Gastrocnemius medialis (tissue), 4 donors: ENCODE data around the gene EIF4EBP2. TPM values are rescaled to one million over a fixed set of nuclear protein-coding genes. Genes with fewer than 3 reads are reported as not detected.

Experiments used
- ATAC-seq, 2 donors: fragments of 150-250 bp; one replicate each; pipeline ENCODE4 v1.9.1; 2016
- DNase-seq, 2 donors: peaks; one replicate each; pipeline ENCODE4 v3.0.0-alpha.2; 2019
- H3K27ac ChIP-seq, 4 donors: fragments of 200-600 bp; sonication (generic); 1 replicate in 1 of 4; 2 replicates in 3 of 4; pipeline ENCODE4 v1.5.1; 2016 to 2018; ENCODE audit warnings: mild to moderate bottlenecking in 2 of 4, moderate library complexity in 1 of 4
- H3K27me3 ChIP-seq, 3 donors: fragments of 200-600 bp; sonication (generic) in 2 of 3; 1 replicate in 1 of 3; 2 replicates in 2 of 3; pipeline versions ENCODE4 v1.5.1 to v1.6.0; 2016 to 2019; ENCODE audit warnings: mild to moderate bottlenecking in 1 of 3, moderate library complexity in 1 of 3
- H3K36me3 ChIP-seq, 2 donors: fragments of 200-600 bp; sonication (generic) in 1 of 2; one replicate each; pipeline ENCODE4 v1.5.1; 2017 to 2018
- H3K4me1 ChIP-seq, 2 donors: fragments of 200-600 bp; sonication (generic) in 1 of 2; one replicate each; pipeline ENCODE4 v1.5.1; 2016 to 2017; ENCODE audit warnings: mild to moderate bottlenecking in 2 of 2
- H3K4me3 ChIP-seq, 4 donors: fragments of 200-600 bp; sonication (generic) in 3 of 4; 1 replicate in 1 of 4; 2 replicates in 3 of 4; pipeline ENCODE4 v1.5.1; 2016 to 2019; ENCODE audit warnings: mild to moderate bottlenecking in 2 of 4
- H3K9me3 ChIP-seq, 3 donors: fragments of 200-600 bp; sonication (generic) in 2 of 3; 1 replicate in 1 of 3; 2 replicates in 2 of 3; pipeline ENCODE4 v1.5.1; 2016 to 2019
- CTCF ChIP-seq, 5 experiments: fragments of 450-650 bp in 3 of 5; fragments of 200-600 bp in 2 of 5; sonication (generic) in 2 of 5; IDR thresholded peaks in 4 of 5; conservative IDR thresholded peaks in 1 of 5; 1 replicate in 4 of 5; 2 replicates in 1 of 5; pipeline ENCODE4 v1.5.1; 2016 to 2019; ENCODE audit warnings: antibody characterized with exemption in 5 of 5, mild to moderate bottlenecking in 3 of 5, moderate library complexity in 3 of 5
- POLR2A ChIP-seq, 2 donors: fragments of 450-650 bp; IDR thresholded peaks; one replicate each; pipeline ENCODE4 v1.6.1; 2017; ENCODE audit warnings: antibody characterized with exemption in 2 of 2, mild to moderate bottlenecking in 2 of 2, moderate library complexity in 2 of 2
- in situ Hi-C, 4 donors: fragments of 200-750 bp; cut with MboI; loops; one replicate each; pipeline versions ENCODE4 v1.15.0 to v1.8.0; 2017; ENCODE audit warnings: low sequenced_read_pairs in 4 of 4
- intact Hi-C: fragments of 100-400 bp; cut with DNase I; formaldehyde crosslinking; loops from one replicate; pipeline ENCODE4 v1.15.1; 2023; ENCODE audit warnings: low total_unique reads
- total RNA-seq, 4 donors: library from RNA; depleted of rRNA; stranded (reverse); fragments of >200 nt; gene quantifications; one replicate each; pipeline versions ENCODE4 v1.1.0 to v1.2.3, GENCODE V29; 2016

EIF4EBP2 gene
- total RNA-seq, 4 donors from 2014 or later, result 58.4 to 141 (median 107) TPM

GRCh38 chr10:70374775-70375614, 28.9 kb upstream of the EIF4EBP2 start:
- Histone ChIP-seq H3K27ac (peak overlapping the region; percentile 4 to 97 (median 54)), H3K27me3 (no peaks in the 10 kb centered on the region)
- in situ Hi-C loops, result no loop called here

GRCh38 chr10:70376436-70377378, 27.2 kb upstream of the EIF4EBP2 start:
- DNase-seq, result no peak
- Histone ChIP-seq H3K4me3 (no peak overlapping the region), H3K27me3 (no peaks in the 10 kb centered on the region), H3K9me3 (no peaks in the 10 kb centered on the region), H3K4me1 (peaks cover 46 to 47% of the 10 kb centered on the region in 2 donors), H3K27ac (peak overlapping the region; percentile 91 to 97 (median 95)), H3K36me3 (no peaks in the 10 kb centered on the region)
- TF ChIP-seq POLR2A (IDR thresholded peaks at IDR 0.05) (no peak), CTCF (IDR thresholded peaks at IDR 0.05 in 4 of 5, conservative IDR thresholded peaks at IDR 0.05 in 1 of 5) (no peak)
- in situ Hi-C loops, result no loop called here
- ATAC-seq, result no peak
- intact Hi-C loops, result no loop called here

More at GRCh38 chr10:70374775-70375614, 28.9 kb upstream of the EIF4EBP2 start:
- TF ChIP-seq CTCF (IDR thresholded peaks at IDR 0.05 in 4 of 5, conservative IDR thresholded peaks at IDR 0.05 in 1 of 5) (no peak), POLR2A (IDR thresholded peaks at IDR 0.05) (no peak)
- Histone ChIP-seq H3K36me3 (no peaks in the 10 kb centered on the region), H3K4me3 (no peak overlapping the region), H3K9me3 (no peaks in the 10 kb centered on the region), H3K4me1 (peaks cover 33 to 34% of the 10 kb centered on the region in 2 donors)
- intact Hi-C loops, result no loop called here
- DNase-seq (no peak), ATAC-seq (no peak)

- H3K4me1 ChIP-seq, result peaks cover 48 to 50% of the 10 kb centered on the region in 2 donors
These were observed 25.8 kb upstream of the EIF4EBP2 start for GRCh38 chr10:70378122-70378521.

More at GRCh38 chr10:70378122-70378521, 25.8 kb upstream of the EIF4EBP2 start:
- TF ChIP-seq CTCF (IDR thresholded peaks at IDR 0.05 in 4 of 5, conservative IDR thresholded peaks at IDR 0.05 in 1 of 5), result no peak
- TF ChIP-seq POLR2A (IDR thresholded peaks at IDR 0.05), result peak; percentile 9 to 48
- in situ Hi-C loops, result no loop called here
- intact Hi-C loops, result no loop called here
- no peaks in the 10 kb centered on the region for H3K9me3 ChIP-seq
- peak overlapping the region; percentile 91 to 97 (median 95) for H3K27ac ChIP-seq
- ATAC-seq (peak; percentile 49 to 61), DNase-seq (peak; percentile 70 to 85)
- no peaks in the 10 kb centered on the region for H3K27me3 ChIP-seq
- no peaks in the 10 kb centered on the region for H3K36me3 ChIP-seq
- no peak overlapping the region for H3K4me3 ChIP-seq
